SK-N-MC (cell line): ENCODE measurements around the gene ALOX5.

Experiments used
- EZH2 ChIP-seq: fragments of 200-600 bp; sonication (generic); IDR thresholded peaks from one replicate; pipeline ENCODE4 v1.6.1; 2017; ENCODE audit warnings: antibody characterized with exemption
- FOXP2 ChIP-seq: optimal IDR thresholded peaks from 2 replicates; pipeline ENCODE3; 2011; ENCODE audit warnings: mild to moderate bottlenecking, moderate library complexity; ENCODE audit not compliant: insufficient read depth; ENCODE audit errors: extremely low read length, control extremely low read depth
- POLR2AphosphoS5 ChIP-seq: IDR thresholded peaks from 2 replicates; pipeline ENCODE4 v1.6.1; 2012; ENCODE audit warnings: mild to moderate bottlenecking, low read depth, low read length, borderline replicate concordance

DNA sequence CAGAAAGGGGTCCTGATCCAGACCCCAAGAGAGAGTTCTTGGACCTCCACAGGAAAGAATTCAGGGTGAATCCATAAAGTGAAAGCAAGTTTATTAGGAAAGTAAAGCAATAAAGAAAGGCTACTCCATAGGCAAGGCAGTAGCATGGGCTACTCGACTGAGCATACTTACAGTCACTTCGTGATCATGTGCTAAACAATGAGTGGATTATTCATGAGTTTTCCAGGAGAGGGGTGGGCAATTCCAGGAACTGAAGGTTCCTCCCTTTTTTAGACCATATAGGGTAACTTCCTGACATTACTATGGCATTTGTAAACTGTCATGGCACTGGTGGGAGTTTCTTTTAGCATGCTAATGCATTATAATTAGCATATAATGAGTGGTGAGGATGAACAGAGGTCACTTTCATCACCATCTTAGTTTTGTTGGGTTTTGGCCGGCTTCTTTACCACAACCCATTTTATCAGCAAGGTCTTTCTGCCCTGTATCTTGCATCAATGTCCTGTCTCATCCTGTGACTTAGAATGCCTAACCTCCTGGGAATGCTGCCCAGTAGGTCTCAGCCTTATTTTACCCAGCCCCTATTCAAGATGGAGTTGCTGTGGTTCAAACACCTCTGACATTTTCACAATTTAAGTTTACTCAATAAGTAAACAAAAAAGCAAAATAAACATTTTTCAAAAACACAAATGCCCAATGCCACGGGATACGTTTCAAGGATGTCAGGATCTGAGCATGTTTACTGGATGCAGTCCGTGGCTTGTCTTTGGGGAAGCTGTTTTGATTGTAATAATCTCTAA is 37.0 kb downstream of the ALOX5 start:
- TF ChIP-seq POLR2AphosphoS5 (no peak), EZH2 (no peak), FOXP2 (no peak)
